ENCODE results near the gene TNKS2. TPM values are rescaled to one million over a fixed set of nuclear protein-coding genes. Genes with fewer than 3 reads are reported as not detected.

Gene TNKS2
- total RNA-seq, 1 experiment from 2014 or later, result 46.2 TPM

- no peak for ATAC-seq
- ChIA-PET POLR2A (no interaction called here), CTCF (interaction anchor here (0.8 kb wide), 1 partner anchor 41 kb away, joined by 3 read pairs; no protein-coding TSS in a partner anchor)
- Histone ChIP-seq H3K9me3 (ENCODE audit: control insufficient read depth, insufficient read depth, low read depth, low read length) (no peaks in the 10 kb centered on the region), H3K4me3 (ENCODE audit: low read depth in 2 of 2, low read length in 2 of 2) (peak overlapping the region; percentile 96 to 97), H3K27me3 (ENCODE audit: control insufficient read depth, insufficient read depth, low read length) (no peaks in the 10 kb centered on the region), H3K27ac (ENCODE audit: low read length) (peak overlapping the region; percentile 100), H3K4me1 (ENCODE audit: control insufficient read depth, insufficient read depth, low read length) (peaks cover 23% of the 10 kb centered on the region), H3K36me3 (ENCODE audit: control insufficient read depth, insufficient read depth, low read length) (no peaks in the 10 kb centered on the region; the same call in none of the 2 replicates)
- intact Hi-C loops (cut with micrococcal nuclease; ENCODE audit: unreplicated experiment), result no loop called here
- BruUV-seq (replicated peaks), result TSS peak; percentile 74
- in situ Hi-C loops (cut with HindIII; ENCODE audit: low pct_unique_long_range_greater_than_20kb, low sequenced_read_pairs), result no loop called here
- no peak for TF ChIP-seq TCF7L2 (IDR thresholded peaks at IDR 0.05; ENCODE audit: low read depth, low read length)
- TF ChIP-seq REST (IDR thresholded peaks at IDR 0.05; ENCODE audit: insufficient read depth in 1 of 2, low read depth in 2 of 2, low read length in 1 of 2), result no peak
- TF ChIP-seq POLR2AphosphoS5 (IDR thresholded peaks at IDR 0.05; ENCODE audit: low read depth, low read length), result no peak
- TF ChIP-seq SIN3A (IDR thresholded peaks at IDR 0.05; ENCODE audit: borderline replicate concordance, insufficient read depth, low read depth, low read length), result no peak
- no peak for TF ChIP-seq CTCF (IDR thresholded peaks at IDR 0.05)
- no peak for DNase-seq (ENCODE audit: low read depth, low spot score)
Observed at GRCh38 chr10:91799612-91799975, 1.4 kb downstream of the TNKS2 start.

GRCh38 chr10:91800182-91800581 is 2.0 kb downstream of the TNKS2 start:
- intact Hi-C loops (cut with micrococcal nuclease; ENCODE audit: unreplicated experiment), result no loop called here
- Histone ChIP-seq H3K27me3 (ENCODE audit: control insufficient read depth, insufficient read depth, low read length) (no peaks in the 10 kb centered on the region), H3K4me3 (ENCODE audit: low read depth in 2 of 2, low read length in 2 of 2) (peak overlapping the region; percentile 96 to 97), H3K36me3 (ENCODE audit: control insufficient read depth, insufficient read depth, low read length) (no peaks in the 10 kb centered on the region; the same call in none of the 2 replicates), H3K4me1 (ENCODE audit: control insufficient read depth, insufficient read depth, low read length) (peaks cover 23% of the 10 kb centered on the region), H3K9me3 (ENCODE audit: control insufficient read depth, insufficient read depth, low read depth, low read length) (no peaks in the 10 kb centered on the region), H3K27ac (ENCODE audit: low read length) (peak overlapping the region; percentile 100)
- POLR2A ChIA-PET, result interaction anchor here (0.5 kb wide), 1 partner anchor 16 kb away, joined by 9 read pairs; no protein-coding TSS in a partner anchor
- BruUV-seq (replicated peaks), result no TSS peak
- CTCF ChIA-PET, result no interaction called here
- ATAC-seq, result no peak
- DNase-seq (ENCODE audit: low read depth, low spot score), result no peak
- in situ Hi-C loops (cut with HindIII; ENCODE audit: low pct_unique_long_range_greater_than_20kb, low sequenced_read_pairs), result no loop called here
- no peak for TF ChIP-seq POLR2AphosphoS5 (IDR thresholded peaks at IDR 0.05; ENCODE audit: low read depth, low read length)
- TF ChIP-seq CTCF (IDR thresholded peaks at IDR 0.05), result no peak
- no peak for TF ChIP-seq SIN3A (IDR thresholded peaks at IDR 0.05; ENCODE audit: borderline replicate concordance, insufficient read depth, low read depth, low read length)
- no peak for TF ChIP-seq TCF7L2 (IDR thresholded peaks at IDR 0.05; ENCODE audit: low read depth, low read length)
- no peak for TF ChIP-seq REST (IDR thresholded peaks at IDR 0.05; ENCODE audit: insufficient read depth in 1 of 2, low read depth in 2 of 2, low read length in 1 of 2)

Measured in Panc1 (cell line).